AG04450 (cell line): ENCODE data around the gene GMPS. TPM values are rescaled to one million over a fixed set of nuclear protein-coding genes. Genes with fewer than 3 reads are reported as not detected.

Experiments
- CTCF ChIA-PET: fragments of 300-600, 350-600 bp; formaldehyde crosslinking; extraction: SDS; loops from one replicate; lab custom pipeline; 2022; ENCODE audit warnings: antibody characterized with exemption, inconsistent platforms; lab: Charles Lee
- POLR2A ChIA-PET: fragments of 350-600 bp; formaldehyde crosslinking; extraction: SDS; loops from one replicate; lab custom pipeline; 2021; ENCODE audit warnings: antibody characterized with exemption, inconsistent platforms; lab: Yijun Ruan, JAX
- DNase-seq: peaks from one replicate; pipeline ENCODE4 v3.0.0-alpha.2; 2011; ENCODE audit warnings: low read depth, low spot score
- H3K27ac ChIP-seq: one replicate; pipeline ENCODE4 v1.5.1; 2012; ENCODE audit warnings: low read depth, low read length, control low read depth
- H3K27me3 ChIP-seq: one replicate; pipeline ENCODE4 v1.6.0; 2012; ENCODE audit warnings: low read length; ENCODE audit not compliant: control insufficient read depth, insufficient read depth
- H3K4me3 ChIP-seq: 2 replicates; pipeline ENCODE4 v1.5.1; 2011; ENCODE audit warnings: mild to moderate bottlenecking, low read depth, low read length, control low read depth
- H3K9me3 ChIP-seq: 2 replicates; pipeline ENCODE4 v1.5.1; 2012; ENCODE audit warnings: low read length; ENCODE audit not compliant: control insufficient read depth, insufficient read depth
- CTCF ChIP-seq: IDR thresholded peaks from 2 replicates; pipeline ENCODE4 v1.5.1; 2011; ENCODE audit warnings: low read depth, low read length, control low read depth, inconsistent platforms
- polyA plus RNA-seq: library from polyadenylated mRNA; depleted of rRNA; stranded (reverse); fragments of >200 nt; gene quantifications from 2 replicates; pipeline ENCODE4 v1.2.3, GENCODE V29; 2011

The GMPS gene
- polyA plus RNA-seq, 1 experiment: 69.2 TPM

- H3K27ac ChIP-seq: no peak overlapping the region
Observed at GRCh38 chr3:155949453-155950217, 79.2 kb downstream of the GMPS start.

GRCh38 chr3:155956508-155957411 lies 86.3 kb downstream of the GMPS start:
- Histone ChIP-seq H3K27ac (no peak overlapping the region), H3K4me3 (no peak overlapping the region), H3K9me3 (no peaks in the 10 kb centered on the region), H3K27me3 (no peaks in the 10 kb centered on the region)
- no peak for TF ChIP-seq CTCF
- POLR2A ChIA-PET: no interaction called here
- no peak for DNase-seq
- CTCF ChIA-PET: interaction anchor here (1.3 kb wide), 1 partner anchor 151 kb away, joined by 8 read pairs; the partner anchor contains the start of gene C3orf33

More at GRCh38 chr3:155949453-155950217, 79.2 kb downstream of the GMPS start:
- no peak for TF ChIP-seq CTCF
- no peak overlapping the region for H3K4me3 ChIP-seq
- H3K27me3 ChIP-seq: no peaks in the 10 kb centered on the region
- CTCF ChIA-PET: interaction anchor here (0.7 kb wide), 1 partner anchor 499 kb away, joined by 4 read pairs; no protein-coding TSS in a partner anchor
- POLR2A ChIA-PET: no interaction called here
- no peak for DNase-seq
- H3K9me3 ChIP-seq: peaks cover 3% of the 10 kb centered on the region; the same call in 1 of the 2 replicates

- H3K27me3 ChIP-seq: no peaks in the 10 kb centered on the region
- H3K4me3 ChIP-seq: no peak overlapping the region
- TF ChIP-seq CTCF: no peak
- H3K27ac ChIP-seq: no peak overlapping the region
- POLR2A ChIA-PET: no interaction called here
- CTCF ChIA-PET: interaction anchor here (1.3 kb wide), 1 partner anchor 151 kb away, joined by 8 read pairs; the partner anchor contains the start of gene C3orf33
- H3K9me3 ChIP-seq: peaks cover 3% of the 10 kb centered on the region; the same call in 1 of the 2 replicates
- no peak for DNase-seq
Observed at GRCh38 chr3:155957412-155957880, 87.0 kb downstream of the GMPS start.

GRCh38 chr3:155958676-155959075 lies 88.2 kb downstream of the GMPS start:
- Histone ChIP-seq H3K9me3 (peaks cover 3% of the 10 kb centered on the region; the same call in 1 of the 2 replicates), H3K4me3 (no peak overlapping the region), H3K27ac (no peak overlapping the region), H3K27me3 (no peaks in the 10 kb centered on the region)
- CTCF ChIA-PET: interaction anchor here (1.0 kb wide), 1 partner anchor 152 kb away, joined by 4 read pairs; the partner anchor contains the start of gene C3orf33
- TF ChIP-seq CTCF: no peak
- no peak for DNase-seq
- POLR2A ChIA-PET: no interaction called here
